WERI-Rb-1 (cell line): ENCODE results near the gene BPI.

Experiments used
- DNase-seq: peaks from one replicate; pipeline ENCODE4 v3.0.0-alpha.2; 2020
- H3K27ac ChIP-seq: fragments of 250-450 bp; sonication (Bioruptor Pico); 2 replicates; pipeline ENCODE4 v1.5.1; 2020; ENCODE audit warnings: mild to moderate bottlenecking, moderate library complexity
- H3K27me3 ChIP-seq: fragments of 250-450 bp; sonication (Bioruptor Pico); 2 replicates; pipeline ENCODE4 v1.5.1; 2021; ENCODE audit warnings: mild to moderate bottlenecking, low read depth, moderate library complexity; ENCODE audit not compliant: insufficient read depth, severe bottlenecking
- H3K36me3 ChIP-seq: fragments of 250-450 bp; sonication (Bioruptor Pico); 2 replicates; pipeline ENCODE4 v1.5.1; 2020; ENCODE audit warnings: mild to moderate bottlenecking, moderate library complexity
- H3K4me3 ChIP-seq: 2 replicates; pipeline ENCODE4 v1.5.1; 2011; ENCODE audit warnings: low read depth, mild to moderate bottlenecking, control low read depth, low read length
- H3K9me3 ChIP-seq: fragments of 250-450 bp; sonication (Bioruptor Pico); 2 replicates; pipeline ENCODE4 v1.5.1; 2021; ENCODE audit warnings: mild to moderate bottlenecking, moderate library complexity; ENCODE audit not compliant: severe bottlenecking
- TF ChIP-seq, protein P1 (sequence below): IDR thresholded peaks from 2 replicates; pipeline ENCODE4 v1.5.1; 2011; ENCODE audit warnings: low read depth, mild to moderate bottlenecking, control low read depth, inconsistent platforms, low read length

Gene BPI

DNA sequence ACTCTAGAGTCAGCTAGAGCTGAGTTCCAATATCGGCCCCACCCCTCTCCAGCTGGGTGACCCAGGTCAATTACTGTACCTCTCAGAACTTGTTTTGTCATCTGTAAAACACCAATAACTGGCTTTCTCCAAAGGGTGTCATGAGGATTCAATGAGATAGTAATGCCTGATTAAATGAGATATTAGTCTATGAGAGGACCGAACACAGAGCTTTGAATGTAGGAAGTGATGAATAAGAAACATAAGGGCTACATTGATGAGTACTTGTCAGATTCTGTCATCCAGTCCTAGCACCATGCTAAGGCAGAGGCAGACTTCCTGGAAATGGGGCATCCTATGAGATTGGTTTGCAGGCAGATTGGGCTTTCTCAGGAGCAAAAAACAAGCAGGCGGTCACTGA is 20.2 kb downstream of the BPI start:
- TF ChIP-seq, protein P1, sequence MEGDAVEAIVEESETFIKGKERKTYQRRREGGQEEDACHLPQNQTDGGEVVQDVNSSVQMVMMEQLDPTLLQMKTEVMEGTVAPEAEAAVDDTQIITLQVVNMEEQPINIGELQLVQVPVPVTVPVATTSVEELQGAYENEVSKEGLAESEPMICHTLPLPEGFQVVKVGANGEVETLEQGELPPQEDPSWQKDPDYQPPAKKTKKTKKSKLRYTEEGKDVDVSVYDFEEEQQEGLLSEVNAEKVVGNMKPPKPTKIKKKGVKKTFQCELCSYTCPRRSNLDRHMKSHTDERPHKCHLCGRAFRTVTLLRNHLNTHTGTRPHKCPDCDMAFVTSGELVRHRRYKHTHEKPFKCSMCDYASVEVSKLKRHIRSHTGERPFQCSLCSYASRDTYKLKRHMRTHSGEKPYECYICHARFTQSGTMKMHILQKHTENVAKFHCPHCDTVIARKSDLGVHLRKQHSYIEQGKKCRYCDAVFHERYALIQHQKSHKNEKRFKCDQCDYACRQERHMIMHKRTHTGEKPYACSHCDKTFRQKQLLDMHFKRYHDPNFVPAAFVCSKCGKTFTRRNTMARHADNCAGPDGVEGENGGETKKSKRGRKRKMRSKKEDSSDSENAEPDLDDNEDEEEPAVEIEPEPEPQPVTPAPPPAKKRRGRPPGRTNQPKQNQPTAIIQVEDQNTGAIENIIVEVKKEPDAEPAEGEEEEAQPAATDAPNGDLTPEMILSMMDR, result no peak
- H3K27ac ChIP-seq, result no peak overlapping the region
- no peaks in the 10 kb centered on the region for H3K27me3 ChIP-seq
- H3K36me3 ChIP-seq, result no peaks in the 10 kb centered on the region
- no peak for DNase-seq
- no peak overlapping the region for H3K4me3 ChIP-seq
- no peaks in the 10 kb centered on the region for H3K9me3 ChIP-seq

DNA sequence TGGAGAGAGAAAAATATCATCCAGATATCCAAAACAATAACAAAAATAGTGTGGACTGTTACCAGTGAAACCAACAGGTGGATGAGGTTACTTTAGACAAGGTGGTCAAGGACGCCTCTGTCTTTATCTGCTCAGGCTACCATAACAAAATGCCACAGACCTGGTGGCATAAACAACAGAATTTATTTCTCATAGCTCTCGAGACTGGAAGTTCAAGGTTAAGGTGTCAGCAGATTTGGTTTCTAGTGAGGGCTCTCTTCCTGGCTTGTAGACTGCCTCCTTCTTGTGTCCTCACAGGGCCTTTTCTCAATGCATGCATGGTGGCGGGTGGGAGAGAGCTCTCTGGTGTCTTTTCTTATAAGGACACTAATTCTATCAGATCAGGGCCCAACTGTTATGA is 21.2 kb downstream of the BPI start:
- H3K36me3 ChIP-seq, result no peaks in the 10 kb centered on the region
- H3K27ac ChIP-seq, result no peak overlapping the region
- no peaks in the 10 kb centered on the region for H3K9me3 ChIP-seq
- no peaks in the 10 kb centered on the region for H3K27me3 ChIP-seq
- TF ChIP-seq, protein P1, result no peak
- DNase-seq, result no peak
- H3K4me3 ChIP-seq, result no peak overlapping the region

DNA sequence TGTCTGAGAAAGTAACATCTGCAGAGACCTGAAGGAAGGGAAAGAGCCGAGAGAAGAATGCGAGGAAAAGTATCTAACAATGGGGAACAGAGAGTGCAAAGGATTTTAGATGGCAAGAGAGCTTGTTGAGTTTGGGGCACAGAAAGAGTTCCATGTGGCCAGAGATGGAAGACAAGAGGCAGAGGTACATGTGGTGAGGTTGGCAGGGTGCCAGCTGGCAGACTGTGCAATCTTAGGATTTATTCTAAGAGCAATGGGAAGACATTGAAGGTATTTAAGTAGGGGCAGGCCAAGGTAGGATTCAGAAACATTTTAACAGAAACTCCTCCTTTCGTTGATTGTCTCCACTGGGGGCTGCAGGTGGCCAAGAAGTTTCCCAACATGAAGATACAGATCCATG is 21.9 kb downstream of the BPI start:
- no peak for DNase-seq
- Histone ChIP-seq H3K36me3 (no peaks in the 10 kb centered on the region), H3K27me3 (no peaks in the 10 kb centered on the region), H3K27ac (no peak overlapping the region), H3K9me3 (no peaks in the 10 kb centered on the region), H3K4me3 (no peak overlapping the region)
- TF ChIP-seq, protein P1, result no peak

DNA sequence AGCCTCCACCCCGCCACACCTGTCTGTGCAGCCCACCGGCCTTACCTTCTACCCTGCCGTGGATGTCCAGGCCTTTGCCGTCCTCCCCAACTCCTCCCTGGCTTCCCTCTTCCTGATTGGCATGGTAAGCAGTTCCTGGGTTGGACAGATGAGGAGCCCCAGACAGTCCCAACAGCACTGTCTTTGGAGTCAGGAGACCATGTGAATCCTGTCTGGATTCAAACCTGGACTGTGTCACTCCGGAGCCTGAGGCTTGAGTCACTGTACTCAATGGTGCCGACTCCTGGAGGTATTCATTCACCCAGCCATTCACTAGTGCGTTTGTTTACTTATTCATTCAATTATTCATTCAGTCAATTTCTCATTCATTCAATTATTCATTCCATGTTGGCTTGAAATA is 22.4 kb downstream of the BPI start:
- H3K27me3 ChIP-seq, result no peaks in the 10 kb centered on the region
- TF ChIP-seq, protein P1, result no peak
- H3K27ac ChIP-seq, result no peak overlapping the region

DNA sequence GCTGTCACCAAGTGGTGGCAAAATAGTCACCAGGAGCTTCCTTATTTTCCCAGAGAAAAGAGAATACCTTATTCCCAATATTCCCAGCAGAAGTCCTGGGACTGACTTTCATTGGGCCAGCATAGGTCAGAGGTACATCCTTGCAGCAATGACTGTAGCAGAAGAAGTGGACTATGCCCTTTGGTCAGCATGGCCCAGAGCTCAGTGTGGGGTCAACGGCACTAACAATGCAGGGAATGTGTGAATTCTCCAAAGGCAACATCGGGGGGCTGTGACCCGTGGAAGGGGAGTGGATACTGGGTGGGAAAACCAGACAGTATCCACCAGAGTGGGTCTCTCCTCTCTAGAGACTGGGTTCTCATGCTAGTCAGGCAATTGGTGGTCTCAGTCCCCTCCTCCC is 26.7 kb downstream of the BPI start:
- Histone ChIP-seq H3K36me3 (no peaks in the 10 kb centered on the region), H3K9me3 (no peaks in the 10 kb centered on the region), H3K4me3 (no peak overlapping the region), H3K27ac (no peak overlapping the region), H3K27me3 (no peaks in the 10 kb centered on the region)
- TF ChIP-seq, protein P1, result no peak
- no peak for DNase-seq

More for the DNA sequence above, 22.4 kb downstream of the BPI start:
- Histone ChIP-seq H3K4me3 (no peak overlapping the region), H3K9me3 (no peaks in the 10 kb centered on the region), H3K36me3 (no peaks in the 10 kb centered on the region)
- no peak for DNase-seq

DNA sequence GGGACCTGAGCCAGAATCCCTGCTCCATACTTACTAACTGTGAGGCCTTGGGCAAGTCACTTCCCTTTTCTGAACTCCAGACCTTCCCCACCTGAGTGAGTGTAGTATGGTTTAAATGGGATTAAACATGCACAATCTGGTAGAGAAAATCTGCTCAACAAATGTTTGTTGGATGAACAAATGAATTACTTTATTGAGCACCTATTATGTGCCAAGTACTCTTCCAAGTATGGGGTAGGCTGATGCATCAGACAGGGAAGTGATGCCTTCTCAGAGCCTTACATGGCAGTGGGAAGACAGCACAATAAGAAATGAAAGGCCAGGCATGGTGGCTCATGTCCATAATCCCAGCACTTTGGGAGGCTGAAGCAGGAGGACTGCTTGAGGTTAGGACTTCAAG is 27.3 kb downstream of the BPI start:
- no peaks in the 10 kb centered on the region for H3K27me3 ChIP-seq
- TF ChIP-seq, protein P1, result no peak
- DNase-seq, result no peak

More for the DNA sequence above, 27.3 kb downstream of the BPI start:
- H3K4me3 ChIP-seq, result no peak overlapping the region
- H3K36me3 ChIP-seq, result no peaks in the 10 kb centered on the region
- no peaks in the 10 kb centered on the region for H3K9me3 ChIP-seq
- H3K27ac ChIP-seq, result no peak overlapping the region
